ENCODE results near the gene SH3BP5. TPM values are rescaled to one million over a fixed set of nuclear protein-coding genes. Genes with fewer than 3 reads are reported as not detected.

The SH3BP5 gene
- total RNA-seq, 1 donor from 2014 or later: 104 TPM

DNA sequence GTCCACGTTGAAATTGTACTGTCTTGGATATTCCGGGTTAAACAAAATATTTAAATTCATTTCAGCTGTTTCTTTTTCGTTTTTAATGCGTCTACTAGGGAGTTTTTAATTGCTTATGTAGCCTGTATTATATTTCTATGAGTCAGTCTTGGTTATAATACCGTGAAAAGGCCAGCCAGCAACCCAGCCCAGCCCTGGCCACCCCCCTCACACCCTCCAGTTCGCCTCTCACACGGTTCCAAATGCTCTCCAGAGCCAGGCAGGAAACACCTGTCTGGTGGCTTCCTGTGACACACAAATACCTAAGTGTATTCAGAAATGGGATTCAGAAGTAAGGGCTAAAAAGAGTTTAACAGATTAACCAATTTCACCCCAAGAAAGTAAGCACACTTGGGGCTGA, 4.4 kb downstream of the SH3BP5 start:
- intact Hi-C loops (cut with micrococcal nuclease): loop anchor here (1.0 kb wide), 1 partner anchor 8 kb away; no protein-coding TSS in a partner anchor

DNA sequence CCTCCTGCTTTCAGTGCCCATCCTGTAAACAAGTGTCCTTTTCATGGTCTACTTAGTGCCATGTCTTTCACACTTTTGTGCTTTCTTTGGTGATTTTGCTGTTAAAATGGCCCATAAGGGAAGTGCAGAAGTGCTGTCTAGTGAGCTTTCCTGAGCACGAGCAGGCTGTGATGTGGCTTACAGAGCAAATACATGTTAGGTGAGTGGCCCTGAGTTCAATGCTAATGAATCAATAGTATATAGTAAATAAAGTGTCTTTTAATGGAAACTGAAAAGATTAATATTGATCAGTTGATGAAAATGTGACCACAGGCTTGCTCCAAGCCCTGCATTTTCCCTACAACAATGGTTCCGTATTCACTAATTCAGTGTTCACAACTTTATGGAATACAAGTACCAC, 5.7 kb downstream of the SH3BP5 start:
- intact Hi-C loops (cut with micrococcal nuclease): no loop called here

DNA sequence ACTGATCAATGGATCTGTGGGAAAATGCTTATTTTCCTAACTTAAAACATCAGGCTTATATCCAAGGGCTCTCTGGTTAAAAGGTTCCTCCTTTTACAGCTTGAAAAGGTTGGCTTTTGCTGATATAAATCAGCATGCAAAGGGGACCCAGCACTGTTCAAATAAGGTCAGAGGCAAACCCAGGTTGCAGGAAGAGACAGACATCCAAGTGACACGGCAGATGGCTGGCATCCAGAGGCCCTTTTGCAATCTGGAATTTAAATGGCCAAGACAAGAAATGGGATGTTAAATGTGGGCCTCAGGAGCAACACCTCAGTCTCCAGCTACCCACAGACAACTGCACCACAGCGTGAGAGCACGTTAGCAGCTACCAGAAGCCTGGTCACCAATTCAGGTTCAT, 6.3 kb downstream of the SH3BP5 start:
- intact Hi-C loops (cut with micrococcal nuclease): no loop called here

DNA sequence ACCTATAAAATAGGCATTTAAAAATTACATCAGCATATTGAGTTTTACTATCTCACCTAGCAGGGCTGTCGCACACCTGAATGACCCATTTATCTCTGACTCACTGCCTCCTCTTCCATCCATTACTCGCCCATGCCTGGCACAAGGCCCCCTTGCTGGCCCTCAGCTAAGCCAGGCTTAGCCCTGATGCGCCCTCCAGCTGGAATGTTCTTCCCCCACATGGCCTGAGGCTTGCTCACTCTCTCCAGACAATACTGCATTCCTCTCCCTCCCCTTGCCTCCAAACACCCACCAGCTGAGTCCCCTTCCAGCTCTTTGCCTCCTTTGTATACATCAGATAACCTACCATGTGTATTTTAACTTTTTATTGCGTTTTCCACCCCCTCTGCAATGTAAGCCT, 7.2 kb downstream of the SH3BP5 start:
- intact Hi-C loops (cut with micrococcal nuclease): no loop called here

DNA sequence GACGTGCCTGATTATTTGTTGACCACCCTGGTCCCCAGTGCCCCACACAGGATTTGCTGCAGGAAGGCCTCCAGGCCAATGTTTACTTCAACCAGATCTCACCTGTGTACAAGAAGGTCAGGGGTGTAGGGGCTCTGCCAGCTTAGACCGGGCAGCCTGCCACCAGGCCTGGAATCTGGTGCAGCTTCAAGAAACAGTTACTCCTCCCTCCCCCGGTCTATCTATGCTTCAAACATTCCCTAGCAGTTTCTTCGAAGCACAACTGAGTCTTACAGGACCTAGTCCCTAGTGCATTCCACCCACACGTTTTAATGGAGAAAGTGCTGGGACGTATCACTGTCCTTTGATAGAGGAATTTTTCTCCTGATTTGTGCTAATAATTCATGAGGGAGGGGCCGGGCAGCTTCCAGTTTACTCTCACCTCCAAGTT, 8.0 kb downstream of the SH3BP5 start:
- intact Hi-C loops (cut with micrococcal nuclease): no loop called here

DNA sequence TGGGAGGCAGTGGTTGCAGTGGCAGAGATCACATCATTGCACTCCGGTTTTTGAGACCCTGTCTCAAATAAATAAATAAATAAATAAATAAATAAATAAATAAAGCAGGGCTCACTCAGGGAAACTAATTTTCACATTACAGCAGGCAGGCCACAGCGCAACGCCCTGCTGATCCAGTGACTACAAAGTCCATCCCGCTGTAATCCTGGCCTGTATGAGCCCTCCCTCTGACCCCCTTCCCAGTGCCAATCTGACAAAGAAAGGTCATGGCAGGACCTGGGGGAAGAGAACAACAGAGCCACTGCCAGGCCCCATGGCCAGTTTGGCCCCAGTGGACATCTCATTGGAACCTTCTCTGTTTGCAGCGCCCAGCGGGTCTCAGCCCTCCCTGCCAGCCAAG, 9.3 kb downstream of the SH3BP5 start:
- intact Hi-C loops (cut with micrococcal nuclease): no loop called here

DNA sequence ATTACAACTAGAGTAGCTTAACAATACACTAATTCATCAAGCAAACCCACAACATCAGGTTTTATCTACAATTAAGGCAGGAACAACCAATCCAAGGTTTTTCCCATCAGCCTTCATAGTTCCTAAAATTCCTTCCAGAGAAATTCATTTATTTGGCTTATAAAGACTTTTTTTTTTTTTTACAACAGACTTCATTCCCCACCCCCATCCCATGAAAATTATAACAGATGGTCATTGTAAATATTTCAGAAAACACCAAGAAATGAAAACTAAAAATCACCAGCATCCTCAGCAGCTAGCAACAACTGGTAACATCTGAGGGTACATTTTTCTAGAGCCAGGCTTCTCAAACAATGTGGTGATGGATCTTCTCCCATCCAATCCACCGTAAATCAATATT, 11.0 kb downstream of the SH3BP5 start:
- intact Hi-C loops (cut with micrococcal nuclease): no loop called here

DNA sequence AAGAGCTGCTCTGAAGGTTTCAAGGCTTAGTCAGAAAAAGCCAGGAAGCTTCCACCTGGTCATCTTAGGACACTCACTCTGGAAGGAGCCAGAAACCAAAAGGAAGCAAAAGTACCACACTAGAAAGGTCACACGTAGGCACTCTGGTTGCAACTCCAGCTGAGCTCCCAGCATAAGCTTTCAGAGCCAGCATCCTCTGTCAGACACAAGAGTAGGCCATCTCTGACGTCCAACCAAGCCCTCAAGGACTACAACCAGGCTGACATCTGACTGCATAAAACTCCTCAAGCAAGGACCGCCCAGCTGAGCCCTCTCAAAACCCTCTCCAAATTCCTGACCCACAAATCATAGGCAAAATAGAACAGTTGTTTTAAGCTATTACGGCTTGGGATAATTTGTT, 12.8 kb downstream of the SH3BP5 start:
- intact Hi-C loops (cut with micrococcal nuclease): no loop called here

DNA sequence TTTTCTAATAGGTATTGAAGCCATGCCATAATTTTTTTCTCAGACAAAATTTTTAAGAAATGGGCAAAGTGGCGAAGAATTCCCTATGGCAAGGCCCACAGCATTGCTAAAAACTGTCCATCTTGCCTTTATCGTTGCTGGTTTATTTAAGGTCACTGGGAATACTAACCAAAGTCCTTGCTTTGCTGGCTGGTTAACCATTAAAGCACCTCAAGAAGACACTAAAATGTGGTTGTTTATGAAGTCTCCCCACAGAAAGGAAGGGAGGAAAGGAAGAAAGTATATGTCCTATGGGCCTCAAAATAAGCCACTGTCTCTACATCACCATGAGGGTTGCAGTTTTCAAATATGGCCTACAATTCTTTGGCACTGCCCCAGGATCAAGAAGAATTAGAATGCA, 13.2 kb downstream of the SH3BP5 start:
- intact Hi-C loops (cut with micrococcal nuclease): no loop called here

DNA sequence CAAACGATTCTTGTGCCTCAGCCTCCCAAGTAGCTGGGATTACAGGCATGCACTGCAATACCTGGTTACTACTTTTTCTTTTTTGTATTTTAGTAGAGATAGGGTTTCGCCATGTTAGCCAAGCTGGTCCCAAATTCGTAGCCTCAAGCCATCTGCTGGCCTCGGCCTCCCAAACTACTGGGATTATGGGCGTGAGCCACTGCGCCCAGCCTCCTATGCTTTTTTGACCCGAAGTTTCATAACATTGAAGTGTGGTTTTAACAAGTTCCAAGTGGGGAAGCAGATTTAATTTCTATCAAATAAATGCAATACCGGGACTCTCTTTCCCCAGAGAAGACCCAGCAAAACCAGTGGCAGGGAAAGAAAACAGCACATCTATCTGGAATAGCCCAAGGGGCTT, 13.7 kb downstream of the SH3BP5 start:
- intact Hi-C loops (cut with micrococcal nuclease): no loop called here

DNA sequence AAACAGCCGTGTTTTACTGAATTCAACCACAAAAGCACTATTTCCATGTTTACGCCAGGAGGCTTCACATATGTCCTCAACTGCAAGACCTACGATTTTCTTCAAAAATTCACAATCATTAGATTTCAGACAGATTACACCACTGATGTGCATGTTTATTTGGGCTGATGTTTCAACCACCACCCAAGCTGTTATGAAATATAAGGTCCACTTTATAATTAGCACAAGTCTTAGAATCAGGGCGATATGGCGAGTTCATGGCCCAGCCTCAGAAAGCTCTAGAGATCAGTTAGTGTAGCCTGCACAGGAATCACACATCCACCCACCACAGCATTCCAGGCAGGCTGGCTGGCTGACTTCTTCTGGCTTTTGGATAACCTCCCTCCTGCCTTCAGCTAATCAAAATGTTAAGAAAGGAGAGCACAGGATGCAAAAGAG, 15.4 kb downstream of the SH3BP5 start:
- intact Hi-C loops (cut with micrococcal nuclease): no loop called here

DNA sequence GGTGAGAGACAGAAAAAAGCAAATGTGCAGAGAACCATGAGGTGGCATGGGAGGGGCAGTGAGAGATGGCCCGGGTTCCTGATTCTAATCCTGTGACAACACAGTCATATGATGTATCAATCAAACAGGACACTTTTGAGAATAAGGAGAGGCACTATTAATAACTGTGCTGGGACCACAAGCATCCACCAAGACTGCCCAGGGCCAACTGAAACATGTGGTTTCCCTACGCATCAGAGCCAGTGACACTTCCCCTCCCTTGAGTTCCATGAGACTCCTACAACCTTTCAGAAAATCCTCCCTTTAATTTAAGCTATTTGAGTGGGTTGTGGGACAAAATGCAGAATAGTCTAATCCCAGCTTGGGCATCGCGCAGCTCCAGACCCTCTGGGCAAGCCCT, 17.4 kb downstream of the SH3BP5 start:
- intact Hi-C loops (cut with micrococcal nuclease): no loop called here

DNA sequence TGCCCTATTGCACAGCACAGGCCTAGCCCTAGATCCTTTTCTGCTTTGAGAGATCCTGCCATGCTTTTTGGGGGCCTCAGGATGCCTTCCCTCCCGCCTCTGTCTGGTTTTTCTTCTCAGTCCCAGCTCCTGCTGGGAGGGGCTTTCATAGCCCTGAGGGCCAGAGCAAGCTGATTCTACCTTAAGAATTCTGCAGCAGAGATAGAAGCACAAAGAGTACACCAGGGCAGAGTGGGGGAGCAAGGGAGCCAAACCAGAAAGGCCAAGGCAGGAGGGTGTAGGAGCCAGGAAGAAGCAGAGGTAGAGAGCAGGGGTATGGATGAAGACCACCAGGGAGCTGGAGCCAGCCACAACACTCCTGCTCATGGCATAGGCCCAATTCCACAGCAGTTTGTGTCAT, 18.1 kb downstream of the SH3BP5 start:
- intact Hi-C loops (cut with micrococcal nuclease): loop anchor here (5.0 kb wide), 1 partner anchor 217 kb away; the partner anchor contains the start of gene RBSN

DNA sequence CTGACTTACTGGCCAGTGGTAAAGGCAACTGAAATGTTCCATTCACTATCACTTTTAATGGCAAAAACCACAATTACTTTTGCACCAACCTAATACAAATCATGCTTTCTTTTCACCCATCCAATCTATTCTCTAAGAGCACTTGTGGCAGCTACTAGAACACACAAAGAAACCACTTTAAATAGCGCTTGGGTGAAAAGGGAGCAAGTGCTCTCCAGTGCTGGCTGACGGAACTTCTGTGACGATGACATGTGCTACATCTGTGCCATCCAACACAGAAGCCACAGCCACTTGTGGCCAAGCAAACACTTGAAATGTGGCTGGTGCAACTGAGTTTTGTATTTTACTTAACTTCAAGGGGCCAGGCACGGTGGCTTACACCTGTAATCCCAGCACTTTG, 18.9 kb downstream of the SH3BP5 start:
- intact Hi-C loops (cut with micrococcal nuclease): loop anchor here (5.0 kb wide), 1 partner anchor 216 kb away; the partner anchor contains the start of gene RBSN

DNA sequence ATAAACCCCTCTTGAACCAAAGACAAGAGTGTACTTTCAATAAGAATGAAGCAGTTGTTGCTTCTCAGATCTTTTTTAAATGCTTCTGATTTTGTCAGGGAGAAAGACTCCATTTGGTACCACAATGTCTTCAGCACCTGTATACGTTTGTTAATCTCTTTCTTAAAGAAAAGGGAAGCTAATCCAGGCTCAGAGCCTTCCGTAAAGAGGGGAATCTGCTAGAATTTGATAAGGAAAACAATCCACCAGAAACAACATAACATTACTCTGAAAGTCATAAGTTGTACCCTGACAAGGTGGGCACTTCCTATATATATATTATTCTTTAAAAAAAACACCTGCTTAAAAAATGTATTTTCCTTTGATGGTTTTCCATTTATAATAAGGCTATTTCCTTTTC, 19.8 kb downstream of the SH3BP5 start:
- intact Hi-C loops (cut with micrococcal nuclease): loop anchor here (5.0 kb wide), 1 partner anchor 215 kb away; the partner anchor contains the start of gene RBSN

DNA sequence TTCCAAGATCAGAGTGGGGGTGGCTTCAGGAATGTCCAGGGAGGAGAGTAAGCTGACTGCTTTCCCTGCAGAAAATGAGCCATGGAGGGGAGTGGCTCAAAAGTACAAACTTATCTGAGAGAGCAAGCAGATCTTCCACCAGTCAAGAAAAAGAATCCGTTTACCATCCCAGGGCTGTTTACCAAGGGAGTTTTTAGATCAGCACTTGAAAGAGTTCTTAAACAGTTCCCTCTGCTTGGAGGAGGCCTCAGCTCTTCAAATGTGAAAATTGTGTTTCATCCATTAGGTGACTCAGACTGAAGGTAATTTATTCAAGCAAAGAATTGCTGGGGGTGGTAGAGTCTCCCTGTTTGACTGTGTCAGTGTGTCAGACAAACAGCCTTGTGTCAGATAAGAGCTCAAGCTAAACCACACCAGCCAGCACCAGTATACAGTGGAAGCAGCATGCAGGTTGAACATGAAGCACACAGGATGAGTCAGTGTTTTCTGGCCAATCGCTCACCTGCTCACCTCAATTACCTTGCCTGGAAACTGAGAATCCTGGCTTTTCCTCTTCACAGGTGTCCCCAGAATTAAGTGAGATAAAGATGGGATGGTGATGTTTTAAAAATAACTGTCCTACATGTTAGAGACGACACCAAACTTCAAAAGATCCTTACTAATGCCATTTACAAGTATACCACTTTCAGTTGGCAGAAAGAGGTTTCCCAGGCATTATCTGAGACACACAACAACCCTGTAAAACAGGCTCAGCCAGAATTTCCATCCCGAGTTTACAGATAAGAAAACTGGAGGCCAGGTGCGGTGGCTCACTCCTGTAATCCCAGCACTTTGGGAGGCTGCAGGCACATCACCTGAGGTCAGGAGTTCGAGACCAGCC, 21.7 kb downstream of the SH3BP5 start:
- intact Hi-C loops (cut with micrococcal nuclease): loop anchor here (1.0 to 5.0 kb wide), 8 partner anchors 18 to 213 kb away; partner anchors contain the start of genes RBSN and SH3BP5

DNA sequence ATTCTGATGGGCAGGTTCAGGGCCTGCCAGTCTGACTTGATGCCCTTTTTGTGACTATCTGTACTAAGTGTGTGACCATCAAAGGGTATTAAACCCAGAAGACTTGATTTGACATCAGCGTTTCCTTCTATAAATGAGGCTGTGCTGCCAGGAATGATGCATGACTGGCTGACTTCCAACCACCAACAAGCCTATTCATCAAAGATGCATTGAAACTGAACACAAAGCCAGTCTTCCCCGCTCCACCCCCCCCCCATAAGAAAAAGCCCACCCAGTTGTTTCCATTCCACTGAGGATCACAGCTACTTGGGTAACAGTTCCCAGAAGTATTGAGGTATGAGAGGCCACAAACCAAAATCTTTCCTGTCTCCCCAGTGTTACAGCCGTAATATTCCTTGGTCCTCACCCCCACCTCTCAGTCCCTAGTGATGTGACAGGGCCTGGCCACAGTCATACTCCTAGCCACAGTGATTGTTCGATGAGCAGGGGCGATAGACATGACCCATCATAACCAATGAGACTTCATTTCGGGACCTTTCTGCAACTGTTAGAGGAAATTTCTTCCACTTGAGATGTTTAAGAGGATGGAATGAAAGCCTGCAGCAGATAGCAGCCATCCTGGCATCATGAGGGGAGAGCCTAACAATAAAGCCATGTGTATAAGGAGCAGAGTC, 22.6 kb downstream of the SH3BP5 start:
- intact Hi-C loops (cut with micrococcal nuclease): loop anchor here (1.0 to 5.0 kb wide), 8 partner anchors 17 to 212 kb away; partner anchors contain the start of genes RBSN and SH3BP5

DNA sequence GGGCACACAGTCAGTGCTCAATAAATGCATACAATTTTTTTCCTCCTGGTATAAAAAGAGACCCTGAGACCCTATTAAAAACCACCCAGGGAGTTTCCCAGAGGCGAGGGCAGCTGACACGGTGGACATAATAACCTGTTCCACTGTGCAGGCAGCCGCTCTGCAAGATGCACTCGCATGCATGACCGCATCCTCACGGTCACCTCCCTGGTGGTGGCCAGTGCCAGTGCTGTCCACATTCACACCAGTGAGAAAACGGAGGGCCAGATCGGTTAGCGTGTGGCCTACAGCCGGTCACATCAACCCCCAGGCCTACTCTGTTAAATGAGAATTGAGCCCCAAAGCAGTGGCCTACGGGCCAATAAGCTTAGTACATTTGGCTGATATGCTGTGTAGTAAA, 24.8 kb downstream of the SH3BP5 start:
- intact Hi-C loops (cut with micrococcal nuclease): no loop called here

DNA sequence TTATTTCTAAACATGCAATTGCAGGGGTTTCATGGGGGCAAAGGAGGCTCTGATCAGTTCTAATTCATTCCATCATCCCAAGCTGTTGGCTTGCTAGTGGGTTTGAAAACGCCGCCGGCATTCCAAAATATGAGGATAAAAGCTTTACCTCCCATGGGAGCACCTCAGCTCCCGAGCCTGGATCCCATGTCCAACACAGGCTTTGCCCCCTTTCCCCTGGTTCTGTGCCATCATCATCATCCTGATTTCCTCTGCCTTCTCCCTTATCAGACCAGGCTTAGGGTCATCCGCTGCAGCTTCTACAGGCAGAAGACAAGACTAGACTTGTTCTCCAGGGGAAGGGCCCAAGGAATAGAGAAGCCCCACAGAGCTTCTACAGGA, 25.4 kb downstream of the SH3BP5 start:
- intact Hi-C loops (cut with micrococcal nuclease): no loop called here

DNA sequence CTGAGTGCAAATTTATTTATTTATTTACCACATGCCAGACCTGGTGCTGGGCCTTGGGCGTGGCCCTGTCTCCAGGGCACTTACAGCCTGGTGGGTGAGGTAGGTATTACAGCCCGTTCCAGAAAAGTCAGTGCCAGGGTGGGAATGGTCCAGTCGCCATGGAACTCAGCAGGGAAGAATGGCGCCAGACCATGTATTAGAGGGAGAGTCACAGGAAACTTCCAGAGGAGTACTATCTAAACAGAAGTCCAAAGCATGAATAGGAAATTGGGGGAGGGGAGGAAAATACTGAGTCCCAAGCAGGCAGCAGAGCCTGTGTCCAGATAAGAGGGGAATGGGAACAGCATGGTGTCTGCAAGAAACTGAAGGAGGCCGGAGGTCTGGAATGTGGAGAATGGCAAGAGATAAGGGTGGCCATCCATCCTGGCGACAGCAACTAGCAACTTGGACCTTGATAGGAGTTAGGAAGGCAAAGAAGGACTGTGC, 27.0 kb downstream of the SH3BP5 start:
- intact Hi-C loops (cut with micrococcal nuclease): no loop called here

DNA sequence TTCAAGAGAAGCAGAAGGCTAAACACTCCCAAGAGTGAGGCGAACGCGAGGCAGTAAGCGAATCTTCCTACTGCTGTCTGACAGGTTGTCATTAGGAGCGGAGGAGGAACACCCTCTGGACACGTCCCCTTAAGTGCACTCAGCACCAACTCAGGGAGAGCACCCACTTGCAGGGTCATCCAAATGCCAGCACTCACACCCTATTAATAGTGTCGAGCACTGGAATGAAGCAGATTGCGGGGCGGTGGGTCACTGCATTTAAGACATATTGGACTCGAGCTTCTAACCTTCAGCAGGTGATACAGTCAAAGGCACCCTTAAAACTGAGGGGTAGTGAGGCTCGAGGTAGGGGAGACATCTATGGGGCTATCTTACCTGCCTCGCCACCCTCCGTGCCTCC, 28.7 kb downstream of the SH3BP5 start:
- intact Hi-C loops (cut with micrococcal nuclease): no loop called here

DNA sequence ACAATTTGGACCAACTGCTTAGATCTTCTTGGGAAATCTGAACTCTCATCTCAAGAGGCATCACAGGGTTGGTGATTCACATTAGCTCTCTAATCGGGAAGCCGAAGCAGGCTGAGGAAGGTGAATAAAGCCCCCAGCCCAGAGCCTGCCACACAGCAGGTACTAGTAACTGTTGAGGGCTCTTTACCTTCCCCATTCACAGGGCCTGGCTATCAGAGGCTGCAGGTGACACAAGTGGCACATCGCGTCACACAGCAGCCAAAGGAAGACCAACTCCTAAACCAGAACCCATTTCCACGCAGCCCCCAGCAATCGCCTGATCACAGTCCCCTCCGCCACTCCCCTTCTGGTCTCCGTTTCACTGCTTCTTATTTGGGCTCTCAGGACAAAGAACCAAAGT, 29.2 kb downstream of the SH3BP5 start:
- intact Hi-C loops (cut with micrococcal nuclease): no loop called here
